HG03025 (cell line): ENCODE measurements around the gene NUDT14.

Experiments used
- ATAC-seq: cut with Tn5 transposase; IDR thresholded peaks from one replicate; pipeline ENCODE4 v1.9.1; 2021; ENCODE audit warnings: mild to moderate bottlenecking, moderate library complexity; ENCODE audit not compliant: unreplicated experiment, low FRiP score

Gene NUDT14

GRCh38 chr14:105149146-105149781, 31.8 kb downstream of the NUDT14 start:
- ATAC-seq, result no peak

DNA sequence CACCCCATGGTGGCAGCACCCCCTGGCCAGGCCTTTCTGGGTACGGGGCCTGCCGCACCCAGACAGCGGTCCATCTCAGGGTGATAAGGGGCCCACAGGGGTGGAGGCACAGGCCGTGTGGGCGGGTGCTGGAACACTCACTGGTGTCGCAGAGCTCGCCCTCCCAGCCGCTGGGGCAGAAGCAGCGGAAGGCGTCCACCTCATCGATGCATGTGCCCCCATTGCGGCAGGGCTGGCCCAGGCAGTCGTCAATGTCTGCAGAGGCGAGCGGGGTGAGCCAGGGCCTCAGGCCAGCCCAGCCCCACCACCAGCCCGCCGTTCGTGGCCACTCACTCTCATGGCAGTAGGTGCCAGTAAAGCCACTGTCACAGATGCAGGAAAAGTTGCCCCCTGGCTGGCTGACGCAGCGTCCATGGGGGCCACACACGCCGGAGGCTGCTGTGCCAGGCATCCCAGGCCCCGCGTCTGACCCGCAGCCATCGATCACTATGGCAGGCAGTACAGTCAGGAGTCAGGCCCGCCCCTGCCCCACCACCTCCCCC, 32.4 kb downstream of the NUDT14 start:
- ATAC-seq, result no peak

GRCh38 chr14:105147671-105148603, 33.2 kb downstream of the NUDT14 start:
- ATAC-seq, result no peak

DNA sequence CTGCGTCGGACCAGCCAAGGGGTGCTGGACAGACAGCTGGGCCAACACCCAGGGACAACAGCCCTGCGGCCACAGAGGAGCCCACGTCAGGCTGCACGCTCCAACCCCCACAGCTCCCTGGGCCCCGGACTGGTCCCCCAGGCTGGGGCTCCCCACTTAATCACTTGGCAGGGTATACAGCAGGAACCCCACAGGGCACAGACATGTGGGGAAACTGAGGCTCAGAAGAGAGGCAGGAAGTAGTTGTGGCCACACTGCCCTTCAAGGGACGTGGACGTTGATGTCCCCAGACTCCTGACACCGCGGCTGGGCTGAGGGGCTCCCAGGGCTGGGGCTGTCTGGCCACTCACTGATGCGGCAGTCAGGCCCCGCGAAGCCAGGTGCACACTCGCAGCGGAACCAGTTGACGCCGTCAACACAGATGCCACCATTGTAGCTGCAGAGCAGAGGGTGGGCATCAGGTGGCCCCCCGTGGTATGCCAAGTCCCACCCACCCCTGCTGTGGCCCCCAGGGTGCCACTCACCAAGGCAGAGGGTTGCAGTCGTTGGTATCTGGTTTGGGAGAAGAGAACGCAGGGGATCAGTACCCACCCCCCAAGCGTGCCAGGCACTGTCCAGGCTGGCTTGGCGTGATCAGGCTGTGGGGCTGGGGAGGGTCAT, 34.0 kb downstream of the NUDT14 start:
- ATAC-seq, result no peak

GRCh38 chr14:105146181-105146975, 34.7 kb downstream of the NUDT14 start:
- no peak for ATAC-seq

DNA sequence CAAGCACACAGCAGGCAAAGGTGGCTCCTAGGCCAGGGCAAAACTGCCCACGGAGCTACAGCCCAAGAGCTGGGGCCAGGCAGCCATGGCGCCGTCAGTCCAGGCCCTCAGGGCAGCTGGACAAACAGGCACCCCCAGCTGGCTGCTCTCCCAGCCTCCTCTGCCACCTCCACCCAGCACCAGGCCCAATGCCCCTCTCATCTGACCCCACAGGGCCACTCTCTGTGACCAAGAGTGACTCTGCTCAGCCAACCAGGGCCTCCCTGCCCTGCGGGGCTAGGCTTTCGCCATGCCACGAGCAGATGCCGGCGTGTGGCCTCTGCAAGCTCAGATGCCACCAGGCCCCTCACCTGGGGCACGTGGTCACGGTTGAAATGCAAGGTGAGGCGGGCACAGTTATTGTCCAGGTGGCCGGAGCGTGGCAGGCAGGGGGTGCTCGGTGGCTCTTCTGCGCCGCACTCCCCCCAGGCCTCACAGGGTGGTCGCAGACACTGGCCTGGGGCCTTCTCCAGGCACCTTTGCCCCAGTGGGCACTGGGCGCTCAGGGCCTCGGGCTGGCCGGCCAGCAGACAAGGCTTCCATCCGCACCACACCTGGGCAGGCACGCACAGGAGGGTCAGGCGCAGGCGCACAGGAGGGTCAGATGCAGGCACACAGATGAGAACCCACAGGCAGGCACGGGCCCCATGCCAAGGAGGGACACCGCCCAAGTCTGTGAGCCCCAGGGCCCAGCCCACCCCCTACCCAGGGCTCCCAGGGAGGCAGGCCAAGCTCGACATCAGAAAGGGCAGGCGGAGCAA, 35.5 kb downstream of the NUDT14 start:
- no peak for ATAC-seq

DNA sequence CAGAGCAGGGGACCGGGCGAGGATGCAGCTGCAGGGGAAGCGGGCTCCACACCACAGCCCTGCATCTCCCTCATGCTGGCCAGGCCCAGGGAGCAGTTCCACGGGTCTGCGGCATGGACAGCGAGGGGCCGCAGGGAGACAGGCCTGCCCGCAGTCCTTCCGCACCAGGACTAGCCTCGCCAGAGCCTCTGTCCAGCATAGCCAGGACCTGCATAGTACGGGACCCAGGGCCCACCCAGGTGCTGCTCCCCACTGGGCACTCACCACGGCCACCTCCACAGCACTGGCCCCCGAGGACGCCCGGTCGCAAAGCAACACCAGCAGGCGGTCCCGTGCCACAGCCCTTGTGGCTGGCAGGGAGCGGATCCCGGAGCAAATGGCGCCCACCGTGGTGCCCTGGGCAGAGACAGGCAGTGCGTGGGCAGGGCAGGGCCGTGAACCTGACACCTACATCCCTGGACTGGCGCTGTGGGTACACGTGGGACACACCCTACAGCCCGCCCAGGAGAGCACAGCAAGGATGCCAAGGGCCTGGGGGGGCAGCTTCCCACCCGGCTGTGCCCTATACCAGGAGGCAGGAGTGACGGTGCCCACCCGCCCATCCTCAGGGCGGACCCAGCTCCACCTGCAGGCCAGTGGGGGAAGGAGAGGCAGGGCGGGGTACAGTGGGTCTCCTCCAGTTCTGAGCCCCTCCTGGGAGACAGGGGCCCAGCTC, 36.3 kb downstream of the NUDT14 start:
- ATAC-seq, result no peak

GRCh38 chr14:105144026-105144665, 37.0 kb downstream of the NUDT14 start:
- ATAC-seq, result no peak

DNA sequence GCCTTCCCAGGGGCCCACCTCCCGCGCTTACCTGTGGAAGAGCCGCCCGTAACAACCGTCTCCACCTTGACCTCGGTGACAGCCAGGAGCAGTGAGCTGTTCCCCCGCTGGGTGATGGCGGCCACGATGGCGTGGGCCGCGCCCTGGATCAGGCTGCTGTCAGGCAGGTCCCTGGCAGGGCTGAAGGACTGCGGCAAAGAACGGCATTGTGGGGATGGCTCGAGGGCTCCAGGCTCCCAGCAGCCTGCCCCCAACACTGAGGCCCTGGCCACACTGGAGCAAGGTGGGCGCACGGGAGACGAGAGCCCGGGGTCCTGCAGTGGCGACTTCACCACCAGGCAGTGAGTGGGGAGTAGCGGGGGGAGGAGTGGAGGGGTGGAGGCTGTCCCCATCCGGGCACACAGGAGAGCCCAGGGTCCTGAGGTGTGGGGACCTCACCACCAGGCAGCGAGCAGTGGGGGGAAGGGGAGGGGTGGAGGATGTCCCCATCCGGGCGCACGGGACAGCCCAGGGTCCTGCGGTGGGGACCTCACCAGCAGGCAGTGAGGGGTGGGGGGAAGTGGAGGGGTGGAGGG, 37.6 kb downstream of the NUDT14 start:
- ATAC-seq, result no peak

DNA sequence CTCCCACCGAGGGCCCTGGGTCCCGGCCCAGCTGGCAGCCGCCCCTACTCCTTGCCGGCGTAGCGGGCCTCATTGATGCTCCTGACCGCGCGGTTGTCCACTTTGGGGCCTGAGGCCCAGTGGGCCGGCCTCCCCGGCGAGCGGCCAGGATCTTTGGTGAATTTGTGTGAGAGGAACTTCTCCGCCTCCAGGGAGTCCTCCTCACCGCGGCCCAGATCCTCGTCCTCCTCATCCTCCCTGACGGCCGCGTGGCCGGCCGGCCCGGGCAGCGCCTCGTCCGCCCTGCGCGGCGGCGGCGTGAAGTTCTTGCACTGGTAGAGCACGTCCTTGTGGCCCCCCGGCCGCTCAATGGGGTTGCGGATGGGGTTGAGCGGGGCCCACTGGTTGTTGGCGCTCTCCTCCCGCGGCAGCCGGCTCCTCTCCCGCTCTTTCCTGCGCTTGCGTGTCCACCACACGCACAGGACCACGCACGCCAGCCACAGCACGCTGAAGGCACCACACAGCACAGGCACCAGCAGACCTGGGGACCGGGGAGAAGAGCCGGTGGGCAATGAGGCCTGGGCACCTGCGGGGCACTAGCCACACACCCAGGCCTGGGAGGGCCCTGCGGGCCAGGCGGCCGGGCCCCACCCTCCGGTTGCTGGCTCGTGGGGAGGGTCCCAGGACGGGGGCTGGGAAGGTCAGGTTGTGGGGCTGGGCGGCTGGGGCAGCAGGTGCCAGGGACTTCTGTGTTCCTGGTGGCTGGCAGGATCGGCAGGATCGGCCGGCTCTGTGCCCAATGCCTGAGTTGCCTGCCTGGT, 38.3 kb downstream of the NUDT14 start:
- no peak for ATAC-seq

DNA sequence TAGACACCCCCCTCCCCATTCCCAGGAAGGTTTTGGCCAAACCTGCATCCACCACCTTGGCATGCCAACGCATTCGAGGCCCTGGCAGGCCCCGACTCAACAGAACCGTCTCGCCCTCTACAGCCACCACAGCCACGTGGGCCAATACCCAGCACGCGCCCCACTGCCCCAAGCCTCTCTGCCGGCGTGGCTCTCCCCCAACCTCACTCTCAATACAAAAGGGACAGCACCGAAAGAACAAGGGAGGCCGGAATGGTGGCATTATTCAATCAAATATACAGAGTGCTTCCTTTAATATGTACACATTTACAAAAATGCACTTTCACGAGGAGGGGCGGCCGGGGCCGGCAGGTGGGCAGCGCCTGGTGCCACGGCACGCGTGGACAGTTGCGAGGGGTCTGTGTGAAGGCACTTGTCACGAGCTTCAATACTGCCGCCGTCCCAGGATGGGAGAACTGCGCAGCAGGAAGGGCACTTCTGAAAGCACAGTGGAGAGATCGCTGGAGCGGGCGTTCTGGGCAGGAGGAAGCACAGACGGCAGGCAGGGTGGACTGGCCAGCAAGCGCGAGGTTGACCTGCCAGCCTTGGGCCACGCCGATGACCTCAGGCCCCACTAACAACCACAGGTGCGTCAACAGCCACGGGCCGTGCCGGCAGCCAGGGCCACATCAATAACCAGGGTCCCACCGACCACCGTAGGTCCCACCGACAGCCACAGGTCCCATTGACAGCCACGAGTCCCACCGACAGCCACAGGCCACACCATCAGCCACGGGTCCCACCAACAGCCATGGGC, 39.4 kb downstream of the NUDT14 start:
- ATAC-seq, result no peak

DNA sequence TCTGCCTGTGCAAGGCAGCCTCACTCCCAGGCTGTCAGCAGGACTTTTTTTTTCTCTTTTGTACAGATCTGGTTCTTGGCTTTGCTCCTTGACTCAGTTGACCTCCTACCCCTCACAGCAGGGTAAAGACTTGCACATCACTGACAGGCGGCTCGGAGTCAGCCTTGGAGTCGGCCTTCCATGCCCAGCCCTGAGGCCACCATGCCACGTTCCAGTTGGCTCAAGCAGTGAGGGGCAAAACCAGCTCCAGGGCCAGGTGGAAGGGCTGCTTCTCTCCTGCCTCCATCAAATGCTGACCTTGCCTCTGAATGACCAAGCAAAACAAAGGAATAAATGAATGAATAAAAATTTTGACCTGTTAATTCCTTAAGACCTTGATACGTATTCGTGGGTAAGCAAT, 40.1 kb downstream of the NUDT14 start:
- ATAC-seq, result no peak

DNA sequence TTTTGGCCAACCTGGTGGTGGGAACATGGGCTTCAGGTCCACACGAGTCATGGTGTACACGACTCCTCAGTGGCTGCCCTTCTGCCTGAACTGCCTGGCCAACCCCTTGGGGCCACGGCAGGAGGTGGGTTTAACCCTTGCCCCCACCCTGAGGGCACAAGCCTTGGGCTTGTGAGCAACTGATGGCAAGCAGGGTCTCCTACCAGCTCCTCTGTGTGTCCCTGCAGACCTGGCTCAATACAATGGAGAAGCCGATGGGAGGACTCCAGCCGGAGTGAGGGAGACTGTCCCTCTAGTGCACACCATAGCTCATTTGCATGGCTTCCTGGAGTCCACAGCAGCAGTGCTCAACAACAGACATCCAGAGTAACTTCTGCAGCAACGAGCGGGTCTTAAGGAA, 40.5 kb downstream of the NUDT14 start:
- ATAC-seq, result no peak

DNA sequence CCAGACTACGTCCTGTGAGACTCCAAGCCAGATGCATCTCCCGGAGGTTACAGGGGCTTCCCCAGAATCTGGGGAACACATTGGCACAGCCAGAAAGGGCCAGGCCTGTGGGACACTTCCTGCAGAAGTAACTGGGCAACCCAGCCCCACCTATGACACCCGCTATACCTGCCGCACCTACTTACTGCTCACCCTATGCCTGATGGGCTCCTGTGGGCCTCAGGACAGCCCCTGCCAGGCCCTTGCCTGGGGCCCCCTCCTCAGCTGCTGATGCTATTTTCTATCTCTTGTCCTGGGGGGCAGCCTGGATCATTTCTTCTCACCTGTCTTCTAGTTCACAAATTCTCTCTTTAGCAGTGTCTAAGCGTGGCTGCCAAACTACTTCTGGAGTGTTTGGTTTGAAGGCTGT, 41.3 kb downstream of the NUDT14 start:
- no peak for ATAC-seq

- no peak for ATAC-seq
Measured at GRCh38 chr14:105139212-105139825, 41.8 kb downstream of the NUDT14 start.

DNA sequence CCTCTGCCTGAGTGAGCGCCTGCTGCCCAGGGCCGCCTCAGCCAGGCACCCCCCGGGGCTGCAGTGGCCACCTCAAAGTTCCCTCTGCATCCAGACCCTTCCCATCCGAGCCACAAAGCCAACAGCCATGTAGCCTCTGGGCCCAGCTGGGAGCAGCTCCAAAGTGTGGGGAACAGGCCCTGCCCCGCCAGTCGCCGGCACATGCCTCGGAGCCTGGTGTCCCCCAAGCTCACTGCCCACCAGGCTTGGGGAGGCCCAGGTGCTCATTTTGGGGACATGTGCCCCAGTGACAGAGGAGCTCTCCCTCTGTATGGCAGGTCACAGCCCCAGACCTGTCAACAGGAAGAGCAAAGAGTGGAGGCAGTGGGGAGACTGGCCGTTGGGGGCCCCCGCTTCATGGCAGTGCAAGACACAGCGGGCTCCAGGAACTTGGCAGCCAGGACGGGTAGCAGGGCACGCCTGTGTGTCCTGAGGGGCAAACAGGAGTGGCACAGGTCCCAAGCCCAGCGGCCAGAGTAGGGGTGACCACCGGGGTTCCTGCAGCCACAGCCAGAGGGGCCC, 42.5 kb downstream of the NUDT14 start:
- no peak for ATAC-seq
